ENCODE results near the gene FAM107B.
"Not testable (repeated sequence)": the region's sequence is repeated elsewhere in the genome, so short reads cannot be mapped to it uniquely, and the experiment has no call there.

Gene FAM107B

DNA sequence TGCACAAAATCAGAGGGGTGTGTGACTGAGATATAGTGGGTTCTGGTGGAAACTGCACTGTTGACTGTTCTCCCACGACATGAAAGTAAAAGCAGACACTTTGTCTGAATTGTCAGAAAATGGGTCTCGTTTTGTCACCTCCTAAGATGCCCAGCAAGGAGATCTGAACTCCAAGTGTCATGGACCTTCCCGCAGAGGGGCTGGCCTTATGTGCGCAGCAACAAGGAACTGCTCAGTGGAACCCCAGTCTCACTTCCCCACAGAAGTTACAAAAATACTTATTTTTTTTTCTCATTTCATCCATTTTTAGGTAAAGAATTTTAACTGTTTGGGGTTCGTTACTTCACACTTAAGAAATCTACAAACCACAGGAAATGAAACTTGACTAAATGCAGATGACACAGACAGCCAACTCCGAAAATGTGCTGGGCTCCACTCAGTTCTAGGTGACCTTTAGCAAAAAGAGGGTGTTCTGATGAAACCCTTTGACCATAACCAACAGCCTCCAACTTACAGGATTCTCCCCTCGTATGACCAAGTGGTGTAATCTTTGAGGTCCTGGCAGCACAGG lies 115.0 kb downstream of the FAM107B start:
- no peak for DNase-seq

DNA sequence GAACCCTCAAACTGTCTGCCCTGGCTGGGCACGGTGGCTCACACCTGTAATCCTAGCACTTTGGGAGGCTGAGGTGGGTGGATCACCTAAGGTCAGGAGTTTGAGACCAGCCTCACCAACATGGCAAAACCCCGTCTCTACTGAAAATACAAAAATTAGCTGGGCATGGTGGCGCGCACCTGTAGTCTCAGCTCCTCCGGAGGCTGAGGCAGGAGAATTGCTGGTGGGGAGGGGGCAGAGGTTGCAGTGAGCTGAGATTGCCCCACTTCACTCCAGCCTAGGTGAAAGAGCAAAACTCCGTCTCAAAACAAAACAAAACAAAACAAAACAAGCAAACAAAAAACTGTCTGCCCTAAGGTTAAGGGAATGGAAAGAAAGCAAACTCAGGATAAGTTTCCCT lies 115.6 kb downstream of the FAM107B start:
- DNase-seq, result not testable (repeated sequence)

DNA sequence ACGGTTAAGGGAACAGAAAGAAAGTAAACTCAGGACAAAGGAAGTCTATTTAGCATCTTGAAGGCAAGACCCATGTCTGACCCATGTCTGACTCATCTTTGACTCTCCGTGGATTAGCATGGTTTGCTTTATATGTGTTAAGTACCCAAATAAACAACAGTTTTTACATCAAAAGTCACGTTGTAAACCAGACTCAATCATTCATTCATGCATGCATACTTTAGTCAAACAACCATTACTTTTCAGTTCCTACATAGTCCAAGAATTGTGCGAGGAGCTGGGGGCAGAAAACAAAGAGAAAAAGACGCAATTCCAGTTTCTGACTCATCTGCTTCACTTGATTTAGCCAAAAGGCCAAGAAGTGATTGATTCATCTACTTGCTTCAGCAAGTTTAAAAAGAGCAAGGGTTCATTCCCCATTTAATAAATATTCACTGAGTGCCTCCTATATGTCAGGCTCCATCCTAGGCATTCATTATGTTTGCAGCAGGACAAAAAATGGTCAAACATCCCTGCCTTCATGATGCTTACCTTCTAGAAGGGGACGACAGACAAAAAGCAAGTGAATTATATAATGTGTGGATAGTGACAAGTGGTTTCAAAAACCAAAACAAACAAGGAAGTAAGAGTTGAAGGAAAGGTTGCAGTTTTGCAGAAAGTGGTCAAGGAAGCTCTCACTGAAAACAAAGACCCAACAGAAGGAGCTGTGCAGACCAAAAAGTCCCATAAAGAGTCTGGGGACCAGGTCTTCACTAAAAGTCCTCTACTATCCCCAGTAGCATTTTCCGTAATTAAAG lies 116.2 kb downstream of the FAM107B start:
- DNase-seq, result peak; percentile 41

DNA sequence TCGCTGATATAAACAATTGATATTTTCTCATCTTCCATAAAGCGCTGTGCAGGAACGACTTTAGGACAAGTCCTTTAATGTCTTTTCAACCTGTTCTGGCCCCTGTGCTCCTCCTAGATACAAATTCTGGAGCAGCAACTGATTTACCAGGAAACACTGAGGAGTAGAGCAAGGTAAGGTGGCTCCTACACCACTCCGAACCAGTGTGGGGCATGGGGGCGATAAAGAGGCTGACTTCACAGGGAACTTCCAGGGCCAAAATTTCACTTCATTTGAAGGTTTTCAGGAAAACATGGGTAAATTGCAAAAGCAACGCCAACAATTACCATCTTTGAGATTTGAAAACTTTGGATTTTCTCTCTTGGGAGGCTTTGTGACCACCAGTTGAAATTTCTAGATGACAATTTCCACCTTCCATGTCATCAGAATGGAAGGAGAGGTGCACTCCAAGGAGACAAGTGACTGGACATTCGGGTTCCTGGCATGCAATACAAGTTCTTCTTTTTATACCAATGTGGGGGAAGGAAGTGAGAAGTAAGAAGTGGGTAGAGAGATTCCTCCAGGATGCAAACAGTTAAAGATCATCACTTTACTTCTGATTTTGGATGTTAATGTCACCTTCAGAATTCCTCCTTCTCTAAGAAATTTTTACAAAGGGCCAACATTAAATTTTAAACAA lies 118.5 kb downstream of the FAM107B start:
- no peak for DNase-seq

DNA sequence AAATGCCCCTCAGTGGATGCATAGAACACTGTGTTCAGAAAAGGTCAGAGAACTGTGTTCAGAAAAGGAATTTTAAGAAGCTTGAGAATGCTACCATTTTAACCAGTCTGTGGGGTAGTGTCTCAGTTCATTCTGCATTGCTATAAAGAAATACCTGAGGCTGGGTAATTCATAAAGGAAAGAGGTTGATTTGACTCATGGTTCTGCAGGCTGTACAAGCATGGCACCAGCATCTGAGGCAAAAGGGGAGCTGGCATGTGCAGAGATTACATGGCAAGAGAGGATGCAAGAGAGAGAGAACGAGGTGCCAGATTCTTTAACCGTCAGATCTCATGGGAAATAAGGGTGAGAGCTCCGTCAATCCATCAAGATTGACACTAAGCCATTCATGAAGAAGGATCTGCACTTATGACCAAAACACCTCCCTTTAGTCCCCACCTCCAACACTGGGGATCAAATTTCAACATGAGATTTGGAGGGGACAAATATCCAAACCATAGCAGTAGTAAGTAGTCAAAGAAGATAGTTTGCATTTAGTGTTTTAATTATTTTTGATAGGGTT lies 119.8 kb downstream of the FAM107B start:
- no peak for DNase-seq

DNA sequence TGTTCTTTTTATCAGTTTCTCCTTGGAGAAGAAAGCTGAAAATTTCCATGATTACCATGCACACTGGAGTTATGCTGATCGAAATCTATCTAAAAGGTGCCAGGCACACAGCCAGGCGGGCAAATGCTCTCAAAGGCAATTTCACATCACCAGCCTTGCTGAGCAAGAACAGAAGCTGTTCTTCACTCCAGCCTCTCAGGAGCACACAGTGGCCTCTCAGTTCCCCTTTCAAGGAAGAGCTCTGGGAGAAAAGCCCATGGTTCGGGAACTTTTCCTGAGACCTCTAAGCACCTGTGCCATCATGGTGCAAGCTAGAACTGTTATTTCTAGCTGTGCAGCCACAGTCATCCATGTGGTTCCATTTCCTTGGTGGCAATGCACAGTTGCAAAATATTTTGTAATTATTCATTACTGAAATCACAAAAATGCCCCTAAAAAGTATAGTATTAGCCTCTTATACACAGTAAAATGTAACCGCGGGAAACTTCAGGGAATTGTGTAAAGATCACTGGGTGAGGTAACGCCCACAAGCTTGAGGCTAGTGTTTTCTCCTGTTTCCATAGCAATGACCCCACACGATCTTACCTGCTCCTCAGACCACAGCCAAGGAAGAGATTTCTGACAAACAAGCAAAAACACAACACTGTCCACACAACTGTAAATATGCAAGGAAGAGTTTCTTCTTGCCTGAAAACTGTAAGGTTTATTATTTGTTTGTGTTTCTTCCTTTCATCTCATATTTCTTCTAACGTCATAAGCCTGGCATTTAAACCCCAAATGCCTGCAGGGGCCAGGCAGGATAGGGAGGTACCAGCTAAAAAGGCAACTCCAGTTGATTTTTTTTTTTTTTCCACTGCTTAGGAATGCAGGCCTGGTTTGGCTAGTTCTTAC lies 121.2 kb downstream of the FAM107B start:
- peak; percentile 73 for DNase-seq

DNA sequence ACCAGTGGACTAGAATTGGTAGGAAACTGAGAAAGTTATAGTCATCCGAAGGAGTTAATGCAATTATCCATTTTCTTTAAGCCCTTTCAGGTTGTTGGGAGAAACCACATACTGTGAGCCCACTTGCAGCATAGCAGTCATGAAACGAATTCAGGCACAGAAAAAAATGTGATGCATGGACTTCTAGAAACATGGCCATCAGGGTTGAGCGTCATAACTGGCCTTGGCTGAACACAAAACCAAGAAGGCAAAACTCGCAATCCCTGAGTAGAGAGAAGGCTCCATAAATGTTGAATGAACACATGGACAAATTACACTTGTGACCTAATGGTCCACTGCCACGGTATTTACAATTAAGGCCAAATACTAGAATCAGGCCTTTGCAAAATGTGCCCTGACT lies 121.9 kb downstream of the FAM107B start:
- no peak for DNase-seq

DNA sequence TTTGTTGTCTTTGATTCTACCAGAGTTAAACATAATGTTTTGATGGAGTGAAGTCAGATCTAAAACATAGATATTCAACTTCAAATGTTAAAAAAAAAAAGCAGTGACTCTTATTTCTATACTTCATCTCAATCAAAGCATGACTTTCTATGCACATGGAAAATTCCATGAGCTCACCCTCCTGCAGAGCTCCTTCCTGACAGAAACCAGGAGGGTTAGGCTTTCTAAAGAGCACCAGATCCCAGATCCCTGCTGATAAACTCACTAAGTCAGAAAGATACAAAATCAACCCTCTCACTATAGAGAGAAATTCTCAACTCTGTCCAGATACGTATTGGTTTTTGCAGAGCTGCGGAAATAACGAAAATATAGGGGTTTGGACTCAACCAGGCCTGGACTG lies 122.6 kb downstream of the FAM107B start:
- DNase-seq, result no peak

DNA sequence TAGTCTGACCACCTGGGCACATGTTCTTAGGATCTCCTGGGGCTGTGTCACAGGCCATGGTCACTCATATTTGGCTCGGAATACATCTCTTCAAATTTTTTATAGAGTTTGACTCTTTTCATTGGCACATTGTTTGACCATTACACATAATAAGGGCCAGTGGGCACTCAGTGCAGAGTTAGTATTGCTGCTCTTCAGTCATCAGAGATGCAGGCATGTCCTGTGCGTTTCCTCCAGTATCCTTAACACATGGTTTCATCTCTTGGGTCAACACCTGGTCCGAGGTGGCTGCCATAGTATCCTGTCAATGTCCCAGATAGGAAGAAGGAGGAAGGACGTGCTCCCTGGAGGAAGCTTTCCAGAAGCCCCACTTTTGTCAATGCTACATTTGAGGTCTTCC lies 125.0 kb downstream of the FAM107B start:
- no peak for DNase-seq

DNA sequence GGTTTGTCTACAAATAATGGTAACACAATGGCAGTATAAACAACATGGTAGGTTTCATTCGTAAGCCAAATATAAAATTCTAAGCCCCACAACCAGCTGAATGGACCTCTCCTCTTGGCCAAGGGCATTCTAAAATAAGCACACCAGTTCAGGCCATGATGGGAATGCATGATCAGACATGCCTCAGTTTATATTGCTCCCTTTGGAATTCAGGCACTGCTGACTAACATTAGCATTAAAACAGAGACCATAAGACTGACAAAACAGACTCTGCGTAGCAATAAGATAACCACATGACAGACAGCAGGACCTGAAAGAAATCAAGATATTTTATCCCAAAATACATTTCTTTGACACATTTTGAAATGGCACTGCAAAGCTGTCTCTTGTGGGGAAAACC lies 125.8 kb downstream of the FAM107B start:
- no peak for DNase-seq

DNA sequence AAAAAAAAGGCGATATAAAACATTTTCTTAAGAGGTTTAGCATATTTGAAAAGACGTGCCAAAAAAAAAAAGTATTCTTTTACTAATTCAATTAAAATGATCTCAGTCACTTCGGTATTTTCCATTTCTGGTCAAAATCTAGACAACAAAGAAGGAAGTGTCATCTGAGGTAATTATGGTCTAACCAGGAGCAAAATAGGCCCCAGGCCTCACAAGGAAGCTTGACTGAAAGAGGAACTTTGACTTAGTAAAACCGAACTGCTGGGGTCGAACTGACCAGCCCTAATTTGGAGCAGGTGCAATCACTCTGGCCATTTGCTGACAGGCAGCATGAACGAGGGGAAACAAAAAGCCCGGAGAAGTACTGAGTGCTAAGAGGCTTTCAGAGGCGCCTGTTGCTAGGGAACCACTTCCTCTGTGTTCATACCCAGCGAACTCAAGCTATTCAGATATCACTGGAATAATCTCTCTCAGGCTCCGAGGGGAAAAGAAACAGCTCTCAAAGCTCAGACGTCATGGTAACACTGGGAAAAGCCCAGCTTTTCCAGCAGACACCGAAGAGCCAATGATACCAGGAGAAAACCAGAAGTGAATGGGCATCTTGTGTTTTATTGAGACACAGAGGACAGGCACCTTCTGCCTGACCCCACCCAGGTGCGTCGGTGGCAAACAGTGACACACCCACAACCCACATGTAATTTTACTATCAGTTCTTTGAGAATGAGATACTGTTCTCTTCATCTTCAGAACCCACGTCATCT lies 126.5 kb downstream of the FAM107B start:
- peak; percentile 56 for DNase-seq

DNA sequence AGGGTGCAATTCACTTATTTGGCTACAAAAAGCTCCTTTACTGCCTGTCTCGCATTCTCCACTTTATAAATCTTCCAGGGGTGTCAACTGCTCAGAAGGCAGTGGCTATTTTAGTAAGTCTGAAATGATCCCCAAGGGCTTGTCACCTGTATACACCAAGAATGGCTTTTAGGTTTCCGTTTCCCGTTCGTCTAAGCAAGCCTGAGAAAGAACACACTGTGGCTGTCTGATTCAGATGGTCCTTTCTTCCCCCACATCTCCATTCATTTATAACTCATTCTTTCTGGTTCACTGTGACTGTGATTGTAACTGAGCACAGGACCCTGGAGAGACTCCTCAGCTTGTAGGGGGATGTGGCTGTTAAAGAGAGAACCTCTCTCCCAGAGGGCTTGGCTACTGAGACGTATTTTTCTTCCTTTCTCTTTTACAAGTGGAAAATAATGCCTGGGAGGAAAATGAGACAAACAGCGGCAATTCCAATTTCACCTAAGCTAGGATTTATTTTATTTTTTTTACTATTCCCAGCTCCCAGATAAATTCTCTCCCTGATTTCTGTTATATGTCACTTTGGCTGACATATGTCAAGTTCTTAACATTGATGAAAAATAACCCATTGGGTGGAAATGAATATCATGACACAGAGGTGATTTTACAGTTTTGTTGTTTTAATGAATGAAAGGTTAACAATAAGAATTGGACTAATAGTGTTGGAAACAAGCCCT lies 129.3 kb downstream of the FAM107B start:
- no peak for DNase-seq

DNA sequence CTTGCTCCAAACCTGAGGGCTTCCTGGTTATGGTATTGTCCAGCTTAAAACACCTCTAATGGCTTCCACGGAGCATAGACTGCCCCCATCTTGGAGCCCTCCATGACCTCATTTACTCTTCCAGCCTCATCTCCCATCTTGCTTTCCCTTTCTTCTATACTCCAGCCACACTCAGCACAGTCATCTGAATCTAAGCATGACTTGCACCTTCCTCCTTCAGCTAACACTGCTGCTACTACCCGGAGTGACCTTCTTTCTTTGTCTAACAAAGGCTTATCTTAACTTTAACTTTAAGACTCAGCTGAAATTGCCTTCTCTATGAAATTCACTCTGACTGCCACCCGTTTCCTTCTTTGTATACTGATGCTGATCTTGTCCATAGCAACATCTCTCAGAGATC lies 135.1 kb downstream of the FAM107B start:
- DNase-seq, result no peak

DNA sequence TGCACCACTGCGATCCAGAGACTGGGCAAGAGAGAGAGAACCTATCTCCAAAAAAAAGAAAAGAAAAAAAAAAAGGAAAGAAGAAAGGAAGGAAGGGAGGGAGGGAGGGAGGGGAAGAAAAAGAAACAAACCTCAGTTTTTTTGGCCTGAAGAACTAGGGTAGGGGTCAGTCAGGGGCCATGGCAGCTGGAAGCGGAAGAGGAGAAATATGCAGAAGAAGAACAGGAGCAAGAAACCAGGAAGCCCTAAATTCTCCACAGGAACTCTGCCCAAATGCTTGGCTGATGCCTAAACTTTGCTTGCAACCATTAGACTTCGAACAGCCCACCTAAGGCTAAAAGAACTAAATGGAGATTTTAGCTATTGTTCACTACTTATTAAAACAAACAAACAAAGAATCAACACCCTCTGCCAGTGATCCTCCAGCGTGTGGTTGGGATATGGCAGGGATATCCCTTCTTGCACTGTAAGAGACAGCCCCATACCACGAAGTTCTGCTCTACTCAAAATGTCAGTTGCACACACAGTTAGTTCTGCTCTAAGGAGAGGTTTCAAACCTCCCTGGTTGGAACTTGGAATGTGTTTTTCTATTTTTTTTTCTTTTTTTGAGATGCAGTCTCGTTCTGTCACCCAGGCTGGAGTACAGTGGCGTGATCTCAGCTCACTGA lies 139.5 kb downstream of the FAM107B start:
- no peak for DNase-seq

DNA sequence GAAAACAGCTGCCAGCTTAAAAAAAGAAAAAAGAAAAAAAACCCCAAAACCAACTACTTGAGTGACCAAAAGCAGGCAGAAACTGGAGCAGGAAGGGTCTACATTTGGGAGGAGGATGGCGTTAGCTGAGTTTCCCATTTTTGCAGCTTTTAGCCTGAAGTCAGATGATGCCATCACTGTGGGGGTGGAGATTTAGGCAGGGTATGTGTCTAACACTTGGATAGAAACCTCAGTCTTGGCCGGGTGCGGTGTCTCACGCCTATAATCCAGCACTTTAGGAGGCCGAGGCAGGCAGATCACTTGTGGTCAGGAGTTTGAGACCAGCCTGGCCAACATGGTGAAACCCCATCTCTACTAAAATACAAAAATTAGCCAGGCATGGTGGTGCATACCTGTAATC lies 140.1 kb downstream of the FAM107B start:
- DNase-seq, result not testable (repeated sequence)

DNA sequence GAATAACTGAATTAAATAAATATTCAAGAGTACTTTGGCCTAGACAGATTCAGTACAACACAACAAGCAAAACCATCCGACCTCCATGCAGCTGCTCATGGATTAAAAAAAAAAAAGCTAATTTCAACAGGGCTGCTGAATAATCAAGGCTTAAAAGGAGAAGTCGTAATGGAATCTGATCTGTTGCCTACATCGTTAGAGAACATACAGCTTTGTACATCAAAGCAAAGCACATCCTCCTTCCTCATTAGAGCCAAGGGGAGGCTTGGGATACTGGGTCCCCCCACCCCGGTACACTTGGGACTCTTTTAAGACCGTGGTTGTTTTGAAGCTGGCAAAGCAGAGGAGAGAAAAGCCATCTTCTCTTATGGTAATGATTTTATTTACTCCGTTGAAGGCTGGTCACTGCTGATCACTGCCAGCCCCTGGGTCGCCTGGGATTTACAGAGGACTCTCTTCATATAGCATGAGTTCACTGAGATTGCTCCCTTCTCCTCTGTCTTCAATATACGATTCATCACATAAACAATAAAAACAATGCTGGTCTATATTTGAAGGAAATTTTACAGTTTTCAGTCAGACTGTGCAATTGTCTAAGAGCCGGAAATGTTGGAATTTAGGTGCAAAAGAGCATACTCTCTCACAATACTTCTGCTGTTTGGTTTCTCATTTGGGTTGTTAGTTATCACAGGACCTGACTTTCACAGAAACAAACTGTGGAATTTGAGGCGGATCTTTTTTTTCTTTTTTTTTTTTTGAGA lies 148.8 kb downstream of the FAM107B start:
- no peak for DNase-seq

DNA sequence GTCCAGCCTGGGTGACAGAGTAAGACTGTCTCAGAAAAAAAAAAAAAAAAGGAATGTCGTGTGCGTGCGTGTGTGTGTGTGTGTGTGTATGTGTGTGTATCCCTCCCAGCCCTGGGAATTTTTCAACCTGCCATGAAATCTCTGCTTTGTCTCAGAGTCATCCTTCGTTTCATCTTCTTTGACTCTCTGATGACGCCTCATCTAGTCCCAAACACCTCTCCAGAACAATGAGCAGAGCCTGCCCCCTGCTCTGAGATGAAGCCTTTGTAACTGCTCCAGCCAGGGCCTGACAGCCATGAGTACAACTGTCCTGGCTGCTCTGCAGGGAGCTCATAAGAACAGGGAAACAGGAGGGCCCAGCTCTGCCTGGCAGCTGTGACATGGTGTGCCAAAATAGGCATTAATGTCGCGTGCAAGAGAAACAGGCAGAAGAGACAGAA lies 149.5 kb downstream of the FAM107B start:
- DNase-seq, result no peak

DNA sequence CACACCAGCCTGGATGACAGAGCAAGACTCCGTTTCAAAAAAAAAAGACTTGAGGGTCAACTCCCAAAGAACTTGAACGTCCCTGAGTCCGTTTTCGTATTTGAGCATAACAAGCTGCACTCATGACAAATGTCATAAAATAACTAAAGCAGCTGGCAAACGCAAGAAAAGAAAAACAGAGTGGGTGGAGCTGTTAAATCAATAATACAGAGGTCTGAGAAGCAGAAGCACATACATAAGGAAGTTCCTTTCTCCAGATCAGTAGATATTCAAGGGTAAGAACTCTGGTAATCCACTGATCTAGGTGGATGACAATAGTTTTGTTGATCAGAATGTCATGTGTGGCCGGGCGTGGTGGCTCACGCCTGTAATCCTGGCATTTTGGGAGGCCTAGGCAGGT lies 150.1 kb downstream of the FAM107B start:
- no peak for DNase-seq

DNA sequence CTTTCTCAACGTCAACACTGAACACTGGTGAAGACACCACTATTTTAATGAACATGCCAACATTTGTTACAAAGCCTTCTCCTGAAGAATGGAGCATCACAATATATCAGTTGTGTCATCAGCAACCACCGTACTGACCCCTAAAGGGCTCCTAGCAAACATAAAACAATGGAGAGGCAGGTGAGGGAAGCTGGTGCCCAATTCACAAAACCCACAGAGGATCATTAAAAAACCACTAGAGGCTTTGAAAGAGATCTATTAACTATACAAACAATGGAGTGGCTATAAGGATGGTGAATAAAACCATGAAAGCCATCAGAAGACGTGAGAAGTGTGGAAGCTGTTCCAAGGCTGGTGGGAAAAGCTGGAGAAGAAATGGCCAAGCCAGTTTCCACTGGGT lies 150.8 kb downstream of the FAM107B start:
- no peak for DNase-seq

DNA sequence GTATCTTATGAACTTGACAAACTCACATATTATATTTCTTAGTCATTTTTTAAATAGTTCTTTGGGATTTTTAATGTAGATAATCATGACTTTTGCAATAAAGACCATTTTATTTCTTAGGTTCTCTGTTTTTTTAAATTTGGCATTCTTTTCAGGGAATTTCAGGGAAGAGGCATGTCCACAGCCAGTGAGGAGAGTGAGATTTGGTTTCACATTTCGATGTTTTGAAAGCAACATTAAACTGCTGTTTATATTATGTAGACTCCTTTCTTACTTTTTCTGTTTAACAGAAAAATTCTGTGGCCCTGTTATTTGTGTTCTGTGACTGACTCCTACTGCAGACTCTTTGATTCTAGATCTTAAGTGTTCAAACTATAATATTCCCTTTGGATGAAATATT lies 153.7 kb downstream of the FAM107B start:
- DNase-seq, result no peak

All from fibroblast of skin of back (primary cell).